Type B pancreatic cell (in vitro differentiated cells): ENCODE measurements around the gene LMX1B. TPM values are rescaled to one million over a fixed set of nuclear protein-coding genes. Genes with fewer than 3 reads are reported as not detected.

Source experiments
- DNase-seq: peaks from one replicate; pipeline ENCODE4 v3.0.0; 2021; ENCODE audit warnings: mixed read lengths; ENCODE audit not compliant: unreplicated experiment; ENCODE audit errors: extremely low spot score
- H3K27ac Mint-ChIP-seq: 2 replicates; pipeline ENCODE4 v1.8.0; 2021; ENCODE audit warnings: mild to moderate bottlenecking, mixed read lengths
- H3K27me3 Mint-ChIP-seq: 2 replicates; pipeline ENCODE4 v1.8.0; 2021; ENCODE audit warnings: mixed read lengths
- H3K36me3 Mint-ChIP-seq: 2 replicates; pipeline ENCODE4 v1.8.0; 2021; ENCODE audit warnings: mixed read lengths
- H3K4me1 Mint-ChIP-seq: one replicate; pipeline ENCODE4 v1.8.0; 2021; ENCODE audit warnings: mixed read lengths; ENCODE audit not compliant: unreplicated experiment
- H3K4me3 Mint-ChIP-seq: 2 replicates; pipeline ENCODE4 v1.8.0; 2021; ENCODE audit warnings: mild to moderate bottlenecking, mixed read lengths
- H3K9me3 Mint-ChIP-seq: 2 replicates; pipeline ENCODE4 v1.8.0; 2021; ENCODE audit warnings: mixed read lengths
- CTCF ChIP-seq: fragments of 200-600 bp; sonication (generic); conservative IDR thresholded peaks from 2 replicates; pipeline ENCODE4 v1.5.0; 2021; ENCODE audit warnings: antibody characterized with exemption, mild to moderate bottlenecking
- total RNA-seq: library from RNA; stranded (reverse); gene quantifications from 2 replicates; pipeline ENCODE4 v1.2.1, GENCODE V29; 2021; ENCODE audit warnings: low replicate concordance

LMX1B gene
- total RNA-seq, 1 donor from 2014 or later: 13.6 TPM

- Mint-ChIP-seq H3K9me3 (no peaks in the 10 kb centered on the region), H3K36me3 (no peaks in the 10 kb centered on the region), H3K4me1 (peaks cover 16% of the 10 kb centered on the region), H3K27me3 (no peaks in the 10 kb centered on the region), H3K4me3 (no peak overlapping the region), H3K27ac (no peak overlapping the region)
- no peak for DNase-seq
- TF ChIP-seq CTCF: no peak
Observed at GRCh38 chr9:126668058-126668457, 54.3 kb downstream of the LMX1B start.

- H3K4me3 Mint-ChIP-seq: no peak overlapping the region
- peaks cover 3% of the 10 kb centered on the region for H3K27me3 Mint-ChIP-seq
- peaks cover 19% of the 10 kb centered on the region for H3K4me1 Mint-ChIP-seq
- H3K36me3 Mint-ChIP-seq: no peaks in the 10 kb centered on the region
- DNase-seq: no peak
- TF ChIP-seq CTCF: no peak
- H3K27ac Mint-ChIP-seq: no peak overlapping the region
- no peaks in the 10 kb centered on the region for H3K9me3 Mint-ChIP-seq
Observed at GRCh38 chr9:126669108-126669507, 55.4 kb downstream of the LMX1B start.

GRCh38 chr9:126670270-126670669, 56.5 kb downstream of the LMX1B start:
- H3K27ac Mint-ChIP-seq: no peak overlapping the region
- no peaks in the 10 kb centered on the region for H3K9me3 Mint-ChIP-seq
- DNase-seq: no peak
- TF ChIP-seq CTCF: no peak
- H3K27me3 Mint-ChIP-seq: peaks cover 11% of the 10 kb centered on the region
- H3K4me3 Mint-ChIP-seq: no peak overlapping the region
- H3K36me3 Mint-ChIP-seq: no peaks in the 10 kb centered on the region
- peaks cover 28% of the 10 kb centered on the region for H3K4me1 Mint-ChIP-seq

GRCh38 chr9:126671381-126671831, 57.7 kb downstream of the LMX1B start:
- H3K4me3 Mint-ChIP-seq: no peak overlapping the region
- DNase-seq: no peak
- no peak for TF ChIP-seq CTCF
- H3K9me3 Mint-ChIP-seq: no peaks in the 10 kb centered on the region
- no peak overlapping the region for H3K27ac Mint-ChIP-seq
- H3K4me1 Mint-ChIP-seq: peaks cover 28% of the 10 kb centered on the region
- H3K36me3 Mint-ChIP-seq: no peaks in the 10 kb centered on the region
- H3K27me3 Mint-ChIP-seq: peaks cover 17% of the 10 kb centered on the region

GRCh38 chr9:126671983-126672382, 58.3 kb downstream of the LMX1B start:
- no peak for DNase-seq
- H3K36me3 Mint-ChIP-seq: no peaks in the 10 kb centered on the region
- peaks cover 23% of the 10 kb centered on the region for H3K27me3 Mint-ChIP-seq
- H3K4me1 Mint-ChIP-seq: peaks cover 29% of the 10 kb centered on the region
- H3K9me3 Mint-ChIP-seq: no peaks in the 10 kb centered on the region
- TF ChIP-seq CTCF: no peak
- no peak overlapping the region for H3K4me3 Mint-ChIP-seq
- H3K27ac Mint-ChIP-seq: no peak overlapping the region
